Left colon (tissue), 2 donors: ENCODE results near the gene ARHGEF38. TPM values are rescaled to one million over a fixed set of nuclear protein-coding genes. Genes with fewer than 3 reads are reported as not detected.

Experiments
- ATAC-seq: fragments of 200-7000 bp; cut with Tn5 transposase; one replicate; pipeline ENCODE4 v1.9.1; 2020; ENCODE audit warnings: mild to moderate bottlenecking, moderate library complexity
- DNase-seq, 2 donors: peaks; one replicate each; pipeline ENCODE4 v3.0.0-alpha.2; 2020
- intact Hi-C, 2 donors: fragments of 100-400 bp; cut with DNase I in 1 of 2; cut with micrococcal nuclease in 1 of 2; formaldehyde crosslinking; loops; one replicate each; pipeline versions ENCODE4 v1.11.2 to v1.14.0; 2022; cut with DNase I, micrococcal nuclease
- long read RNA-seq: library from polyadenylated mRNA; unstranded; transcript quantifications from one replicate; pipeline ENCODE4 v2.0.0, GENCODE V29; 2021
- total RNA-seq, 2 donors: library from RNA; stranded (reverse); fragmentation: NEBNext Ultra II Directional; extraction: Animal tissue kit (Norgen Biotek cat#: 25700); gene quantifications; one replicate each; pipeline ENCODE4 v1.2.1, GENCODE V29; 2021
- donor health status: DM: no; HTN: no; CAD: no.
- donor health status: DM: yes; HTN: yes; CAD: no.

ARHGEF38 gene, protein sequence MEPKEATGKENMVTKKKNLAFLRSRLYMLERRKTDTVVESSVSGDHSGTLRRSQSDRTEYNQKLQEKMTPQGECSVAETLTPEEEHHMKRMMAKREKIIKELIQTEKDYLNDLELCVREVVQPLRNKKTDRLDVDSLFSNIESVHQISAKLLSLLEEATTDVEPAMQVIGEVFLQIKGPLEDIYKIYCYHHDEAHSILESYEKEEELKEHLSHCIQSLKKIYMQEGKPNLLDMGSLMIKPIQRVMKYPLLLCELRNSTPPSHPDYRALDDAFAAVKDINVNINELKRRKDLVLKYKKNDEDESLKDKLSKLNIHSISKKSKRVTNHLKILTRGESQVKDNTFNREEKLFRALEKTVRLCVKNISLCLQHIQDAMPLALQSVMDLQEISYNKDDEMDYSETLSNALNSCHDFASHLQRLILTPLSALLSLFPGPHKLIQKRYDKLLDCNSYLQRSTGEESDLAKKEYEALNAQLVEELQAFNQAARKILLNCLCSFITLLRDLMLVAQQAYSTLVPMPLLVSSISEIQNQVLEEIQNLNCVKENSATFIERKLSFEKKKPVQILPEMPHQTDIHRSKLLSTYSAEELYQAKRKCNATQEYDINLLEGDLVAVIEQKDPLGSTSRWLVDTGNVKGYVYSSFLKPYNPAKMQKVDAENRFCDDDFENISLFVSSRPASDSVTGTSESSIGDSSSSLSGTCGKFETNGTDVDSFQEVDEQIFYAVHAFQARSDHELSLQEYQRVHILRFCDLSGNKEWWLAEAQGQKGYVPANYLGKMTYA
- total RNA-seq, result 10 to 100 TPM; 11.6 to 23.7 TPM
- long read RNA-seq, partial matches to known transcripts, result 2 of 11 reads
- long read RNA-seq, other reads (novel, unspliced or antisense), result 7 of 11 reads

DNA sequence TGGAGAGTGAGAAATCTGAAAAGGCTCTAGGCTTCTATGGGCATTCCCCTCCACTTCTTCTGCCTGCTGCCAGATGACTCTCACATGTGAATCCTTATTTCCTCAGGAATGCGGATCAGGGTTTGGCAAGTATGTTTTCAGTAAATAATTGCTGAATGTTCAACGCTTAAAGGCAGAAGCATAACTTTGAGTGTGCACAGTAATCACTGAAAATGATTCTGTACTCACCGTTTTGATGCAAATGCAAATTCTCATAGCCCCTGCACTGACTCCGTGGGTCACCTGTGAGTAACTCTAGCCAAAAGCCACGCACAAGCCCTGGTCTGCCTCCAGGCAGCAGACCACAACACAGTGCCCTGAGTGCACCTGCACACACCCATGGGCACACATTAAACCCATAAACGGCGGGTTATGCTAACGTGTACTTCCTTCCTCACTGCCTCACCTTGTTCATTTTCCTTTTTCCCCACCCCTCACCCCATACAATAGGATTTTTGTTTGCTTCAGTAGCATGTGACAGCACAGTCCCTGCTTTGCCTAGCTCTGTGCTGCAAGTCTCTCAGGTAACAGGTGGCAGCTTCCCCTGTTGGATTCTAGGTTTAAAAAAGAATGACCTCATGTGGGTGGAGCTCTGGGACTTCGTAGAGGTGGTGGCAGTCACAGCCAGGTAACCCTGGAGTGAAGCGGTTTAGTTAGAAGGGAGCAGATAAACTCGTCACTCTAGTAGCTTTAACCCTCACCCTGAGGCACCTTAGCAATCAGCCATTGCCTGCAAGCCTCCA is at the start of gene ARHGEF38:
TSS of gene ARHGEF38 (plus strand) at position 656 of the 782 bp plus-strand sequence. CDS start 146 bp downstream, outside the sequence.
- intact Hi-C loops, result no loop called here
- ATAC-seq (peak; percentile 84), DNase-seq (peak; percentile 69 to 87)

DNA sequence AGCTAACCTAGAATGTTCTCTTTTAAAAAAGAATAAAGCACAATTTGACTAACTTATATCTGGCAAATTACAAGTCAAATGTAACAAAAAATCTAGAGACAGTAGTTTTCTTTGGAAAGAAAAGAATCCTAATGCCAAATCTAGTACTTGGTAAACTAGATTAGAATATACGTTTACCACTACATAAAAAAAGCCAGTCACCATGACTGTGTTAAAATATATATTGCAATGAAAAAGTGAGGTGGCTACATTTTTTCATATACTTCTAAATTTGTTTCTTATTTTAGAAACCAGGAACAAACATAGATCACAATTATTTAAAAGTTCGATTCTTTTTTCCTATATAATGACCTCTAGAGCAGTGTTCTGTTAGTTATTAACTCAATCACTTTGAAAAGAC is 48.9 kb upstream of the ARHGEF38 start:
- no peak for ATAC-seq
- DNase-seq, result no peak
- intact Hi-C loops, result no loop called here

DNA sequence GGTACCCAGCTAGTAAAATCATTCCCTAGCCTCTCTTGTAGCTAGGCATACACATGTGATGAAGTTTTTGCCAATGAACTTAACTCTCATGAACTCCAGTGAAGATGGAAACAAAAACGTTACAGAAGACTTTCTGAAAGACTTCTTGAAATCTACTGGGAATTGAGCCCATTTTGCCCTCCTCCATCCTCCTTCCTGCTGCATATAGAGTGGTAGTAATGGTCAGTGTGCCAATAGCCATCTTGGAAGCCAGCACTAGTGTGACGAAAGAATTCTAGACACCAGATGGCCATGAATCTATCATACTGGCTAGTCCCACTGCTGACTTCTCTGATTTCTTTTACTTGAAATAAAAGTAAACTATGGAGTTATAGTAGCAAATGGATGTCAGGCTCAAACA is 47.7 kb upstream of the ARHGEF38 start:
- intact Hi-C loops, result no loop called here
- DNase-seq, result no peak

GRCh38 chr4:105509291-105509690 is 43.1 kb upstream of the ARHGEF38 start:
- intact Hi-C loops, result no loop called here
- ATAC-seq (no peak), DNase-seq (no peak)

More for the DNA sequence above, 47.7 kb upstream of the ARHGEF38 start:
- ATAC-seq, result no peak

DNA sequence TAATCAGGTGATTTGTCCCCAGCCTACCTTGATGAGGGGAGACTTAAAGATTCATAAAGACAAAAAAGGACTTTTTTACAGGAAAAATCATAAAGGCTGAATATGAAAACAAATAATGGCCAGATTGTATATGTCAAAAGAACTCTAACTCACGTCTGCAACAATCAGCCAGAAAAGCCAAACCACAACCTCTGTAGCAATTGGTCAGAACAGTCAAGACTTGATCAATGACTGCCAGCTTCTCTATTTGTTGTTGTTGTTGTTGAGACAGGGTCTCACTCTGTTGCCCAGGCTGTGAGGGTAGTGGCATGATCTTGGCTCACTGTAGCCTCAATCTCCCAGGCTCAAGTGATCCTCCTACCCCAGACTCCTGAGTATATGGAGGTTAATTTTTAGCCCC is 42.7 kb upstream of the ARHGEF38 start:
- intact Hi-C loops, result no loop called here

DNA sequence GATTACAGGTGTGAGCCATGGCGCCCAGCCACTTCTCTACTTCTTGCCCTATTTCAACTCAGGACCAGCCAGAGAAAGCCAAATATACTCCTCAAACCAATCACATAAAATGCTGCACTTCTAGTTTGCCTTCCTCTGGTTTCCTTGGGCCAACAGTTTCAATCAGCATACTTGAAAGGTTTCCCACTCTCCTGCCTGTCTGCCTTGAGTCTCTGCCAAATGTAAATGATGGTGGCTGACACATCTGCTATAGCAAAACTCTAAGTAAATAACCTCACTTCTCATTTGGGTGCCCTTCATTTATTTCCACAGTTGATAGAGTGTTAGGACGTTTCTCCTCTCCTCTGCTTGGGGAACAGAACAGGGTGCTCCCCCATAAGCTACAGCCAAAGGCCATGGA is 42.2 kb upstream of the ARHGEF38 start:
- DNase-seq (no peak), ATAC-seq (no peak)
- intact Hi-C loops, result no loop called here

More for the DNA sequence above, 42.7 kb upstream of the ARHGEF38 start:
- no peak for ATAC-seq
- no peak for DNase-seq

DNA sequence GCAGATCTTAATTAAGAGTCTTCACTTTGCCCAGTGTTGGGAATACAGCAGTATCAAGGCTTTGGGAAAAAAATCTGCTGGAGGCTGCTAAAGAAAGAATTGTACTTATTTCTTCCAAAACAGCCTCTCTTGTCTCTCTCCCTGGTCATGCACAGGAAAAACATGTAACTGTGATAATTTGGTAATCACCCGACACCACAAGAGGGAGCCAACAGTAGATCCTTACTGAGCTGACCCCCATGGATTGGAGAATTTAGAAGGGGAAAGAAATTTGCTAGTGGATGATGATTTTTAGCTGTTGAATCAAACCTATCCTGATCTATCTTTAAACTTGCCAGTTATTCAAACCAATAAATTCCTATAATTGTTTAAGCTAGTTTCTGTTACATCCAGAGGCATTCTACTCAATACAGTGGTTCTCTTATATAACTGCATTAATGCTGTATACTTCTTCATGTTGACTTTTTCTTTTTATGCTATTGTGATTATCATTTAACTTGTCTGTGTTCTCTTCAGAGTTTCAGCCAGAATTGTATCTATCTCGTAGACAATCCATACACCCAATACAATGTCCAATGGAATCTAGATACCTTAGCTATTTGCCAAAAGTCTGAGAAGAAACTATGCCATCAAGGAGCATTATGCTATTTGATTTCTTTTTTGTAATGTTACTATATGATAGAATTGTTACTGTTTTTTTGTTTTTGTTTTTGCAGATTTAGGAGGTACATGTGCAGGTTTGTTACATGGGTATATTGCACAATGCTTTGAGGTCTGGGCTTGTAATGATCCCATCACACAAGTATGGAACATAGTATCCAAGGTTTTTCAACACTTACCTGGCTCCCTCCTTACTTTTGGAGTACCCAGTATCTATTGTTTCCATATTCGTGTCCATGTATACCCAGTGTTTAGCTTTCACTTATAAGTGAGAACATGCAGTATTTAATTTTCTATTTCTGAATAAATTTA is 31.3 kb upstream of the ARHGEF38 start:
- DNase-seq, result peak in 1 of 2 donors; percentile 41
- peak; percentile 73 for ATAC-seq
- intact Hi-C loops, result loop anchor here in 1 of 2 donors (10.0 kb wide), 1 partner anchor 144 kb away; no protein-coding TSS in a partner anchor

DNA sequence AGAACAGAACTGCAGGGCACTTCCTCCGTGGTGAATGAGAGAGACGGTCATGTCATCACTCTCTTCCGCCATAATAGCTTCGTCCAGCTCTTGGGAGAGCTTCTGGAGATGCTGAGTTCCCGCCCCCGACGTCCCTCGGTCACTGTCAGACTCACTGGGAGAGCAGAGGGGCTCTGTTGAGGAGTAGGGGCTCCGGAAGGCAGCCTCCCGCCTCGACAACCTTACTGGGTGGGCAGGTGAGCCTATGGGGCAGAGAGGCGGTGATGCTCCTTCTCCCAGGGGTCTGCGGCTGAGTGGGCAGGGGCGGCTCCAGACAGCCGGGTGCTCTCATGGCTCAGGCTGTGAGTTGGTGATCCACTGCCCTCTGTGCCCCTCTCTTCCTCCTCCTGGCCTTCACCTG is 25.8 kb upstream of the ARHGEF38 start:
- intact Hi-C loops, result loop anchor here in 1 of 2 donors (10.0 kb wide), 1 partner anchor 138 kb away; no protein-coding TSS in a partner anchor
- ATAC-seq (no peak), DNase-seq (no peak)

GRCh38 chr4:105527081-105527480 is 25.3 kb upstream of the ARHGEF38 start:
- ATAC-seq (no peak), DNase-seq (no peak)
- intact Hi-C loops, result loop anchor here in 1 of 2 donors (10.0 kb wide), 1 partner anchor 138 kb away; no protein-coding TSS in a partner anchor

GRCh38 chr4:105536601-105537000 is 15.8 kb upstream of the ARHGEF38 start:
- DNase-seq (no peak), ATAC-seq (no peak)
- intact Hi-C loops, result no loop called here

GRCh38 chr4:105541420-105541819 is 11.0 kb upstream of the ARHGEF38 start:
- DNase-seq, result no peak
- ATAC-seq, result peak; percentile 44
- intact Hi-C loops, result no loop called here

DNA sequence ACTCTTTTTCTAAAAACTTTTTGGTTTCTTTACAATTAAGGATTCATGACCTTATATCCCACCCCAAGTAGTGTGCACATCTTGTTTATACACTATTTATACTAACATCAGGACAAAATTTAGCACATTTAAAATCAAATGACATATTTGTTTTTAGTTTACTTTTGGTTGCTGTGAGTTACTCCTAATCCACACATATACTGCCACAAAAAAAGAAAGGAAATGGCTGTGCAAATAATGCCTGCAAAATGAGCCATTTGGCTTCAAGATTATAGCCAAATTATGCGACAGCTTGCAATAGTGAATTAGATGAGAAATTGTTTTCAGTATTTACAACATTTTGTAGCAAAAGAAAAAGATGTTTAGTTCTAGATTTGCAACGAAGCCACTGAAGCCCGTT is 10.4 kb upstream of the ARHGEF38 start:
- DNase-seq (no peak), ATAC-seq (peak; percentile 21)
- intact Hi-C loops, result no loop called here

DNA sequence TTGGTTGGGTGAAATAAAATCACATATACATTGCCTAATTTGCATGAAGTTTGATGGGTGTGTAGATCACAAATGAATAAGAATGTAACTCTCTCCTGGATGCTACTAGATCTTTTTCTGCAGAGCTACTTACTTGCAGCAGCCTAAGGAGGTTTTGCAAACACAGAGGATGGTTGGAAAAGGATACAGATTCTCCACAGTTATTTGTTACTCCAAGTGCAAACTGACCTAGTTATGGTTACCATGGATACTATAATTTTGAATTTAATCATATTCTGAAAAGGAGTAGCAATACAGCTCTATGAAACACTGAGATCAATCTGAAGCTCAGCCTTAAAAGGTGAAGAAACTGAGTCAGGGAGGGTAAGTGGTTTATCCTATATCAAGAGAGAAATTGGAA is 9.1 kb upstream of the ARHGEF38 start:
- intact Hi-C loops, result no loop called here
- ATAC-seq, result no peak
- DNase-seq, result no peak

GRCh38 chr4:105543881-105544280 is 8.5 kb upstream of the ARHGEF38 start:
- DNase-seq, result no peak
- peak; percentile 85 for ATAC-seq
- intact Hi-C loops, result no loop called here

DNA sequence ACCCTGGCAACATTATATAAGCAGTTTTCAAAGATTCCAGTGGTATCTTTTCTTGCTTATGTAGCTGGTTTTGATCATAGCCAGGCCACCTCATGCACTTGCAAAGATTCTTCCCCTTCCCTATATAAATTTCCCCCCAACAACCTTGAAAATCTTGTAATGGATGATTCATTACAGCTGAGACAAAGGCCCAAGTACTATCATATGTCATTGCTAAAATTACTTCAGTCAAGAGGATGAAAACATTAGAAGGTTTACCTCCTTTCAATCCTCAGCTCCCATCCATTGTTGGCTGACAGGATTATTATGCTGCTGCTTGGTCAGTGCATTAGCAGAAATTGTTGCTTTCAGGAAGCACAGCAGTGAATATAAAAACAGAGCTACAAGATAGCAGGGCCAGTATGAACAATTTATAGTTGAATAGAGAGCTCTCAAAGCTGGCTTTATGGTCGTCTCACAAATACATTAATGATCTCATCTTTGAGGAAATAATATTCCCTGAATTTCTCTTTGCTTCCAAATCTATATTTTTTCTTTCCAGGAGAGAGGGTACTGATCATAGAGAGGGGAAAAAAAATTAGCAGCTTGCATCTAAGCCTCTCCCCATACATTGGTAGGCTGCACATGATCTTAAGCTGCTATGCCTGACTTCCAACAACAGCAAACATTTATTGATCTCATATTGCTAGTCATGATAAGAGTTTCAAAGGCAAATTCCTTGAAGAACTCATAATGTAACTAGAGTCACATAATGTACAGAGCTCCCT is 7.7 kb upstream of the ARHGEF38 start:
- DNase-seq (no peak), ATAC-seq (peak; percentile 27)
- intact Hi-C loops, result no loop called here

DNA sequence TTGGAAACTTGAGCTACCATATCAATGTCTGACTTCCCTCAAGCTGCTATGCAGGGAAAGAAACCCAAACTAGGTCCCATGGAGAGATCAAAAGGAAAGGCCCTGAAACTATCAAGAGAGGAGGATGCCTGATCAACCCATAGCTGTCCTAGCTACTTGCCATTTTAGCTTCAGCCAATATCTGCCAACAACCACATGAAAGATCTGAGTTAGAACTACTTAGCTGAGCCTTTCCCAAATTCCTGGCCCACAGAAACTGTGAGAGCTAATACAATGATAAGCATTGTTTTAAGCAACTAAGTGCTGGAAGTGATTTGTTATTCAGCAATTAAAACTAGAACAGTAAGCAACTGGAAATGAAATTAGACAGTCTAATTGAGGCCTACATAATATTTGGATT is 6.3 kb upstream of the ARHGEF38 start:
- intact Hi-C loops, result no loop called here
- ATAC-seq (no peak), DNase-seq (no peak)

DNA sequence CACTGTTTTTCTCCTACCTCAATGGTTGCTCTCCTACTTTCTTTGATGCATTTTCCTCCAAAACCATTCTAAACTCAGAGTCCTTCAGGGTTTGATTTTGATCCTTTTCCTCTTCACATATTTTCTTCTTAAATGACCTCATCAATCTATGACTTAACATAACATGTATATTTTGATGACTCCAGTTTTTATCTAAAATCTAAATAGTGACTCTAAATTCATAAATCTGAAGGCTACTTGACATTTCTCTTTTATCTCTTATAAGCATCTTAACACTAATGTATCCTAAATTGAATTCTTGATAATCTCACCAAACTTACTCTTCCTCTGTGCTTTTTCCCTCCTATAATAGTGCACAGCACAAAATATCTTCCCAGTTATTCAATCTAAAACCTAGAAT is 4.7 kb upstream of the ARHGEF38 start:
- DNase-seq (no peak), ATAC-seq (no peak)
- intact Hi-C loops, result no loop called here
